CD4-positive, alpha-beta T cell treated with Interleukin-15 for 1 hour (primary cell): ENCODE measurements around the gene ECSCR.
"Not testable (repeated sequence)": the region's sequence is repeated elsewhere in the genome, so short reads cannot be mapped to it uniquely, and the experiment has no call there.

ENCODE experiments used
- DNase-seq: peaks from one replicate; pipeline ENCODE4 v3.0.0-alpha.2; 2020

Gene ECSCR

DNA sequence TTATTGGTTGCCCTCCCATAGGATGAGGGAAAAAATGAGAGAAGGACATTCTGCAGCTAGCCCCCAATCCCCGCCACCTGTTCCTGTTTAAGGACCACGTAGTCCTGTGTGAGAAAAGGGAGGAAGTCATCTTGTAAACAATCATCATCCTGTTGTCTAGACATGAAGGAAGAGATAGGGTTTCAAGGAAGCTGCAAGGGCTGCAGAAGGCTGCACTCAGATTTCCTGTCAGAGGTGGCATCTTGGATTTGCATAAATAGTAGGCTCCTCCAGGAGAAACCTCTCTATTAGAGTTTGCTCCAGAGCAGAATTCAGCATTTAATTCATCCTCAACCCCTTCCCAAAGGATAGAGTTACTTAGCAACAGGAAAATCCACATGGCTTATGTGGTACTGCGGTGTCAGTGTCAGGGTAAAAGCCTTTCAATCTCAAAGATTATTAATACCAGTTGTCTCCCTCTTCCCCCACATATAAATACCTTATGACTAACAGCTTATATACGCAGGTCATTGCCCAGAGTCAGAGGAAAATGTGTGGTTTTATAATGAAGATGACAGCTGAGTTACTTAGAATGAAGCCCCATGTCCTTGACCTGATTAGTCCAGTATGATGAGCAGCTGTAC is 18.6 kb downstream of the ECSCR start:
- no peak for DNase-seq

DNA sequence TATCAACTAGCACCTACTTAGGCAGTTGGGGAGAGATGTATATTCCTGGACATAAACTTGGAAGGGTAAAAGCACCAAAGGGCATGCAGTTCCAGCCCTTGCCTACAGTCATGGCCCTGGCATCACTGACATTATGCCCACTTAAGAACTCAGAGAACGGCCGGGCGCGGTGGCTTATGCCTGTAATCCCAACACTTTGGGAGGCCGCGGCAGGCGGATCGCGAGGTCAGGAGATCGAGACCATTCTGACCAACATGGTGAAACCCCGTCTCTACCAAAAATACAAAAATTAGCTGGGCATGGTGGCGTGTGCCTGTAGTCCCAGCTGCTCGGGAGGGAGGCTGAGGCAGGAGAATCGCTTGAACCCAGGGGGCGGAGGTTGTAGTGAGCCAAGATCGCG is 22.1 kb downstream of the ECSCR start:
- DNase-seq: not testable (repeated sequence)

DNA sequence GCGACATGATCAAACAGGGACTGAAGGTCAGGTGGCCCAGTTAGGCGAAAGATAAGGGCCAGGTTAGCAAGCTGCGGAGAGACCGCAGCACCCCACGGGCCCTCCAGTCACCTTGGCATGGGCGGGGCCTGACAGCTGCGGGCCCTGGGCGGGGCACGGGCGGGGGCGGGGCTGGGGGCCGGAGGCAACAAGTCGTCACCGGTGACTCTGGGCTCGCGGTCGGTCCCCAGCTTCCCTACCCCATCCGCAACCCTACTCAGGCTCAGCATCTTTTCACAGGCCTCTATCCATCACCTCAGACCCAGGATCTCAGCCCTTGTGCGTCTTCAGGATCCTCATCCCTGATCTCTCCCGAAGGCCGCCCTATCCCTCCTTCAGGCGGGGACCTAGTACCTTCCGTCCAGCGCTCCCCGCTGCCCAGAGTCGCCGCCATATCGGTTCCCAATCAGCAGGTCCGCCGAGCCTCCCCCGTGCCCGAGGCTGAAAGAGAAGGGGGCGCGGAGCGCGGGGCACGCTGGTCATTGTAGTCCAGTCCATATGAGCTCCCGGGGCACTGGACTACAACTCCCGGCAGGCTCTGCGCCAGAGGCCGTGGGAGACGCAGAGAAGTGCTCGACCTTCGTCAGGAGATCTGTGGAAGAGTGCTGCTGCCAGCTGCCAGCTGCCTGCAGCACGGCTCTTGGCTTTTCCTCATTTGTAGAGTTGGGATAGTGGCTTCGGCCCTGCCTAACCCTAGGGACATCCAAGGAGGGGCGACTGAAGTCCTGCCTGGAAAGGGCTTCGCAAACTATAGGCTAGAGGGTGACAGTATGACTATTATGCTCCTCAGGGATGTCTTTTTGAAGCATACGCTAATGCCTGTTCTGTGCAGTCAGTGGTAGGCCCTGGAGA is 23.3 kb downstream of the ECSCR start, which contains the start of gene DNAJC18:
DNAJC18 (minus strand) TSS at position 513 of the 891 bp plus-strand sequence; CDS start at position 433, 80 bp downstream.
- peak; percentile 91 for DNase-seq

DNA sequence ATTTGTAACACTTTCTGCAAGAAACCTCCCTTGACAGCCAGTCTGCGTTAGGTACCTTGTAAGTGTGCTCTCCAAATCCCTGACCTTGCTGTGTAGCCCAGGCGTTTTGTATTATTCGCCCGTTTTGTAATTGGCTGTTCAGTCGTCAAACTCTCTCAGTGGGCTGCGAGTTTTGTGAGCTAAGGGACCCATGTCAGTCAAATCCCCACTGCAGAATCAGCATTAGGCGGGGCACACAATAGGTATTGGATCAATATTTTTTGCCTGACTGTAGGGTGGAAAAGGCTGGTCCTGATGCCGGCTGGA is 23.9 kb downstream of the ECSCR start:
- DNase-seq: no peak

DNA sequence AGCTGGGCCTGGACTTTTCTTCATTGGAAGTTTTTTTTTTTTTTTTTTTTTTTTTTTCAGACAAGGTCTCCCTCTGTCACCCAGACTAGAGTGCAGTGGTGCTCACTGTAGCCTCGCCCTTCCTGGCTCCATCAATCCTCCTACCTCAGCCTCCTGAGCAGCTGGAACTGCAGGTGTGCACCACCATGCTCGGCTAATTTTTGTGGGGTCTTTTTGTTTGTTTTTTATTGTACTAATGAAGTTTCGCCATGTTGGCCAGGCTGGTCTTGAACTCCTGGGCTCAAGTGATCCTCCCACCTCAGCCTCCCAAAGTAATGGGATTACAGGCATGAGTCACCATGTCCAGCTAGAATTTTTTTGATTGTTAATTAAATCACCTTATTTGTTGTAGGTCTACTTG is 26.9 kb downstream of the ECSCR start:
- DNase-seq: no peak

DNA sequence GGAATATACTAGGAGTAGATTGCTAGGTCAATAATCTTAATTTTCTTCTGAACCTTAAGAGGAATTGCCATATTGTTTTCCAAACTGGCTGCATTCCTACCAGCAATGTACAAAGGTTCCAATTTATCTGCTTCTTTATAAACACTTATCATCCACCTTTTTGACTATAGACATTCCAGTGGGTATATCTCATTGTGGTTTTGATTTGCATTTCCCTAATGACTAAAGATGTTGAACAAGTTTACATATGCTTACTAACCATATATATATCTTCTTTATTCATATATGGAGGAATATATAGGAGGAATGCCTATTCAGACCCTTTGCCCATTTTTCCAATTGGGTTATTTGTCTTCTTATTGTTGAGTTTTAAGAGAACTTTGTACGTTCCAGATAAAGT is 30.8 kb downstream of the ECSCR start:
- DNase-seq: no peak

DNA sequence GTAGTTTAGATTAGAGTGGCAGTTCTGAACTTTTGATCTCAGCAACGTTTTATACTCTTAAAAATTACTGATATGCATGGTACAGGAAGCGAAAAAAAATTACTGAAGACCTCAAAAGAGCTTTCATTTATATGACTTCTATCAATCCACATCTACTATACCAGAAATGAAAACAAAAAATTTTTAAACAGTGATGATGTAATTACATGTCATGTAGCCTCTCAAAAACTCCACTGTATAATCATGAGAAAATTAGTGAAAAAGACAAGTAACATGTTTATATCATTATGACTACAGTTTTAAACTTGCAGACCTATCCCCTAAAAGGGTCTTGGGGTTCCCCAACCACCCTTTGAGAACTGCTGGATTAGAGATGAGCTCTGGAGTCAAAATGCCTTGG is 32.5 kb downstream of the ECSCR start:
- DNase-seq: no peak

DNA sequence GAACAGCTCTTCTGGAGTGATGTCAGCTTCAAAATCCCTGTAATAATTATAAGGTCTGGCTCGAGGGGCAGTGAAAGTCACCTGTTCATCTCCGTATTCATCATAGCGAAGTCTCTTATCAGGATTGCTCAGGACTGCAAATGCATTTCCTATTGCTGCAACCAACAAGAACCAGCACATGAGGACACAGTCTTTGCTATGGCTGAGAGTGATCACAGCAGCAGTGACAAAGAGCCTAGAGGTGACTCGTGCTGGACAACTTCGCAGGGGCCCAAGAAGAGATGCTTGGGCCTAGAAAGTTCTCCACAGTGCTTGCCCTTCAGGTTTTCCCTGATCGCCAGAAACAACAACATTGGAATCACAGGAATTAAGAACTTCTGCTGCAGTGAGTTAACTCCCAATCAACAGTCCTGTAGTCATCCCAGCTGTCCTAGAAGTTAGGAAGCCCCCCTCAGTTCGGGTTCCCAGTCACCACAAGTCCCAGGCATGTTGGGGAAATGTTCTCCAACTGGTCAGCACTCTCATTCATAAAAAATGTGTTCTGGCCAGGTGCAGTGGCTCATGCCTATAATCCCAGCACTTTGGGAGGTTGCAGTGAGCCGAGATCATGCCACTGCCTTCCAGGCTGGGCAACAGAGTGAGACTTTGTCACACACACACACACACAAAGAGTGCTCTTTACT is 36.2 kb downstream of the ECSCR start:
- DNase-seq: no peak

DNA sequence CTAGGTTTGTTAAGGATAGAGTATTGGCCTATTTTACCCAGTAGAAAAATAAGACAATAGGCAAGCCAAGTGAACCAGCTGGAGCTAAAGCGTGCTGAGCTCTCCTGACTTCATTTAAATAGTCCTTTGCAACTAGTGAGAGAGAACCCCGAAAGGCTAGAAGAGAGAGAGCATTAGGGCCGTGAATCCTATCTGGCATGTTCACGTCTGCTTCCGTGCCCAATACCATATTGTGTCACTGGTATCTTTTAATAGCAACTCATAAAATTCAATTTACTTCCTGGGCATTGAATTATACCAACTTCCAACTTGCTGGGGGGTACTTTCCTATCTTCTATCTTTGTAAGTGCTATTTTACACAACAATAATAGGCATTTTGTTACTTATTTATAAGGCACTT is 37.0 kb downstream of the ECSCR start:
- DNase-seq: no peak

DNA sequence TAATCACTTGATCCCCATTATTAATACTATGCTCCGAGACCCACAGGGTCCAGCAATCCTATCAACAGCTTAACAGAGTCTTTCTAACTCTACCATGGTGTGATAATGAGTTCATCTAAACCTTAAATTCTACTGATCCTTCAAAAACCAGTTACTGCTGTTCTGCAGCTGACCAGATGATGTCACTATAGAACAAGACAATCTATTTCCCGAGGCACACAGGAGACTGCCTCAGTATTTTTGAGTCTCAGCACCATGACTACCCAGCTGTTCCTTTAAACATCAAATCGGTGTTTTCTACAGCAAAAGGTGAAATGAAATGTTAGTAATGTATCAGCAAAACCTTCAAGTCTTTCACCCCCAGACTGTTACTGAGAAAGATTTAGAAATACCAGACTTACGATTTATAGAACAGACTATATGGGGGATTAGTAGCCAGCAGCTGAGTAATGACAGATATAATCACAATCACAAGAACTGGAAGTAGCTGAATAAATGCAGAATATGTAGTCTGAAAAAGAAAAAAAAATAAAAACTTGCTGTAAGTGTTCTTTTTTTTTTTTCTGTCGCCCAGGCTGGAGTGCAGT is 40.1 kb downstream of the ECSCR start:
- peak; percentile 55 for DNase-seq

DNA sequence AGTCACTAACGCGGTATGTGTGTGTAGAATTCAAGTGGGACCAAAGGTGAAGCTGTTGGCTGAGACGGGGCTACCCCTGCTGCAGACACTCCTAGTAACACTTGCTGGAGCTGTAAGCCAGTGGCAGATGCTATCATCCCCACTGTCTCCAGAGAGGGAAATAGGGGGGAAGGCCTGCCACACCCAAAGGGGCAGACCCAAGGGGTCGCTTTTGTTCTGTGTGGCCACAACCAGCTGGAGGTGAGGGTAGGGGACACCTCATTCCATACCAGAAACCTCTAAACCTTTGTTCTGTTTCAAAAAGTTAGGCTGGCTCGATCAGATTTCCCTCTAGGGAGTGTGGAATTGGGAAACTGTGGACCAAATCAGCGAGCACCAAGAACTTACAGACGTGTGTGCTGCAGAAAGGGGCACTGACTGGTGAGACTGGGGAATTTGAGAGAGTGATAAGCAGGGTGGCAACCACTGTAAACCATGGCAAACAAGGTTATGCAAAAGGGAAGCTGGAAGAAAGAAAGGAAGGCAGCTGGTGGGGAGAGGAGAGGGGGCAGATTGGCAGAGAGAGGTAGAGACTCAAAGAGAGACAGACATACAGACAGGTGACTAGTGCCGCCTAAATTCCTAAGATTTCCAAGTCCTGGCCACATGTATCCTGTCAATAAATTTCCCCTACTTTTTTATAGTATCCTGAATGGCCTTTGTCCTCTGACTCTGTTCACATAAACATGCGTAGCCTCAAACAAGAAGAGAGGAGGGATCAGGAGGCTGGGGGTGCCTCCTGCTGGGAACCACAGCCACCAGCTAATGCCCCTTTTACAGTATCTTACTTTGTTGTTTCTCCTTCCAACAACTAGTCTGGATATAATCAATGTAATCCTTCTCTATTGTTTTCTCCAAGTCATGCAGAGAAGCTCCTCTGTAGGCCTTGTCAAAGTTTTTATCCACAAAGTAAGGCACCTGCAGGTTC is 43.0 kb downstream of the ECSCR start:
- DNase-seq: no peak

DNA sequence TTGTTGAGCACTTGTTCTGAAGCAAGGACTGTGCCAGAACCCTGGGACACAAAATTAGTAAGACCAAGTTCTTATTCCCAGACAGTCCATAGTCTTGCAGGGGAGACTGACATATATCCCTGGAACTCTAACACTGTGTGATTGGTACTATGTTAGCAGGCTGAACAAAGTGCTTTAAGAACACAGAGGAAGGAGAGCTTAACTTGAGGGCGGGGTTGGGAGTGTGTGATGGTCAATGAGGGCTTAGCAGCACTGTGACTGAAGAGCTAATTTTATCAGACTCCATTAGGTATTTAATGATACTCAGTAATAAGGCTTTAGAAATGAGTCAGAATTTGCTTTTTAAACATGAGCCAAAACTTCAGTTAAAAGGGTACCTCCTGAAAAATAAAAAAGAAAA is 43.8 kb downstream of the ECSCR start:
- no peak for DNase-seq

DNA sequence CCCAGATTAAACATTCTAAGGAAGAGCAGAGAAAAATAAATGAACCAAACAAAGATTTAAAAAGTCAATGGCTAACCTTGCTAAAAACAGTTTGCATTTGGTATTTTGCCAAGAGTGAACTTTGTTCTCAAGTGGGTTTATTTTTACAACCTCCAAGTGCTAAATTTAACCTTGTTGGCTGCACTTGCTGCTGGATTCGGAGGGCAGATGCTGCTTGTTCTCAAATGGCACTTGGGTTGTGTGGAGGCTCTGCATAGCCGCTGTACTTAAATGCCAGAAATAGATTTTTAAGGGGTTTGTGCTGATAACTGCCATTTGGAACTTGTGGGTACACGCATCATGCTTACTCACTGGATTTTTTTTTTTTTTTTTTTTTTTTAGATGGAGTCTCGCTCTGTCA is 45.3 kb downstream of the ECSCR start:
- DNase-seq: no peak

DNA sequence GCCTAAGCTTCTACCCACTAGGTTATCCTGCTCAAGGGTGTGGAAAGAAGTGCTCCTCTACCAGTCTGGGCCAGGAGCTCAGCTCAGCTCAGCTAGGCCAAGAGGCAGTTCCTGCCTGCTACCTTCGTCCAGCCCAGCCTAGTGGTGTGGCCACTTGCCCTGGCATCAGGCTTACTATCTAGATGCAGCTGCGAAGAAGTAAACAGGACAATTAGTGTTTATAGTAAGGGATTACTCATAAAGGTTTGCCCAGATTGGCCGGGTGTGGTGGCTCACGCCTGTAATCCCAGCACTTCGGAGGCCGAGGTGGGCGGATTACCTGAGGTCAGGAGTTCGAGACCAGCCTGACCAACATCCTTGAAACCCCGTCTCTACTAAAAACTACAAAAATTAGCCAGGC is 45.9 kb downstream of the ECSCR start:
- no peak for DNase-seq

DNA sequence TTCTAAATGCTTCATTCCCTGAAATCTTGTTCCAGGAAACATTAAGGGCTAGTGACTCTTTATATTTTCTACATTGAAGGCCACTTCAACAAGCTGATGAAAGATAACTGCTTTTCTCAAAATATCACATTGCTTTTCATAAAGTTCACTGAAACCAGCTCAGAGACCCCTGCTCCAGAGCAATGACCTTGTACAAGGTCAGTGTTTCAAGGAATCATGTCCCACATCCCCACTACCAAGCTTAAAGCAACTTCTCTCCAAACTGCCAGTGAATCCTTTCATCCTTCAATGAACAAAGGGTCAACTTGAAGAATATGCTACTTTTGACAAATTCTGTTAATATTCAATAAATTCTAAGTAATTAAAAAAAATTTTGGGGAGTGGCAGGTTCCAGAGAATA is 46.7 kb downstream of the ECSCR start:
- no peak for DNase-seq

DNA sequence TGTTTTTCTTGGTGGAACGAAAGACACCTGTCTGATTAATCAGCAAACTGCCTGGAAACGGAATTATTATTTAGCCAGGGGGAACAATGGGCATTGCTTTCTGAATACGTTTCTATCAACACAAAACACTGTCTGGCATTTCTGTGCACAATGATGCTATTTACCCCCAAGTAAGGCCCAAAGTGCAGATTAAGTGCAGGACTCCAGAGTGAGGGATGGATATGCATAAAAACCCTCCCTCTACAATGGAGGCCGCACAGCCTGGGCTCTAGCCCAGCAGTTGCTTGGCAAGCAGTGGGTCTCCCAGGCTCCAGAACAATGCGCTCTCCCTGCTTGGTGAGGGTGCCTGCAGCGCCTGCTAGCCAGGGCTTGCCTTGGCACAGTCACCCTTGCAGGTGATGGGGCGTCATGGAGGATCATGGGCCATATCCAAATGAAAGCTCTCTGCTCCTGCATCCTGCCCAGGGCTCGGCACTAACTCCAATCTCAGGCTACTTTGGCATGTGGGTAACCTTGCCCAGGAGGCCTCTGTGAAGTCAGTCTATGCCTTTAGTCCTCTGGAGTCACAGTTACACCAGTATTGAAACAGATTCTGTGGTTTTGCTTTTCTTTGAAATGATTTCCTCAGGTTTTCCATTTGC is 47.2 kb downstream of the ECSCR start:
- DNase-seq: no peak

DNA sequence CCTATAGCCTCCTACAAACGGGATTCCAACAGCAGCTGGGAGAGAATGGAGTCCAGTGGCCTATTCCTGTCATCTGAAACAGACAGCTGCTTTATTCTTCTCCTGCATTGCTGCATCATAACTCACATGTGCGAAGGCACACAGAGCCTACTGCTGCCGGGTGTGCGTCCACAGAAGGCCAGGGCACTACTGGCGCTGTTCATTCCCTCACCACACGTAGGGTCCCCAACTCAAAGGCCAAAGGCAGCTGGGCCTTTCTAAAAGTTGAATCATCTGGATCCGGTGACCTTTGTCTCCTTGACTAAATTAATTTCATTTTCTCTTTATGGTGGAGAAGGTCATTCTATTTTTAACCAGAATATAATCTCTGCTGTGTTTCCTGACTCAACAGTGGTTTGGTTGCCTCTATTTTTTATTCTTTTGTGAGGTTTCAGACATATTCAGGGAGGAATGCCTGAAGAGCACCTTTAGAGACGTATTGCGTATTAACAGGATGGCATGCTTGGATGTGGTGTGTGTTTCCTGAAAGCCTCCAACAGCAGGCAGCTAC is 47.9 kb downstream of the ECSCR start:
- no peak for DNase-seq

DNA sequence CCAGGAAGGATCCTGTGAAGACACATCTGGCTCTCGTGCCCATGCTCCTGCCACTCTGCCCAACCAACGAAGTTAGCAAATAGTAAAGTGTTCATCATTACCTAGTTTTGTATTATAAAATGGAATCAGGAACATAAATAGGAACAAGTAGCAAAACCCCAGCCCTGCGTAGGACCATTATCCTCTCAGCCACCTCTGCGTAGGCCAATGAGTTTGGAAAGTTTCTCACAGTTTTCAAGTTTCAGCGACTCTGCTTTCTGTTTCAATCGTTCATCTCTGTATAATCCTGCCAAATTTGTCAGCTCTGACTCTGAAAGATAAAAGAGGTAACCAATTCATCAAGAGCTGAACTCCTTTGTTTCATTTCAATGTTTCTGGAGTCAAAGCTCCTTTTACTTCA is 48.6 kb downstream of the ECSCR start:
- DNase-seq: no peak

DNA sequence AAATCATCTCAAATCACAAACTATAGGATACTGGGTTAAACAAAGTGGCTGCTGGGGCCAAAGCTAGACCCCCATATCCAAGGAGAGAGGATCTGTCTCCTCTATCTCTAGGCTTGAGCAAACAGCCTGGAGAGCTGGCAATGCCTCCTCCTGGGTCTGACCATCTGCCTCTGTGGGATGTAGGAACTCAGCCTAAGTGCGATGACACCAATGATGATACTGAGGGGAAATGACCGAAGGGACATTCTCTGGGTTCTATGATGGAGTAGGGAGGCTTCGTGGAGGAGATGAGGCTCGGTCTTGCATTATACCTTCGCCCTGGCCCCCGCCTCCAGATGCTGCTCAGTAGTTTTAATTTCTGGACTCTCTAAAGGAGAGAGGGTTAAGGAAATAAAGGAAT is 49.4 kb downstream of the ECSCR start:
- DNase-seq: no peak

DNA sequence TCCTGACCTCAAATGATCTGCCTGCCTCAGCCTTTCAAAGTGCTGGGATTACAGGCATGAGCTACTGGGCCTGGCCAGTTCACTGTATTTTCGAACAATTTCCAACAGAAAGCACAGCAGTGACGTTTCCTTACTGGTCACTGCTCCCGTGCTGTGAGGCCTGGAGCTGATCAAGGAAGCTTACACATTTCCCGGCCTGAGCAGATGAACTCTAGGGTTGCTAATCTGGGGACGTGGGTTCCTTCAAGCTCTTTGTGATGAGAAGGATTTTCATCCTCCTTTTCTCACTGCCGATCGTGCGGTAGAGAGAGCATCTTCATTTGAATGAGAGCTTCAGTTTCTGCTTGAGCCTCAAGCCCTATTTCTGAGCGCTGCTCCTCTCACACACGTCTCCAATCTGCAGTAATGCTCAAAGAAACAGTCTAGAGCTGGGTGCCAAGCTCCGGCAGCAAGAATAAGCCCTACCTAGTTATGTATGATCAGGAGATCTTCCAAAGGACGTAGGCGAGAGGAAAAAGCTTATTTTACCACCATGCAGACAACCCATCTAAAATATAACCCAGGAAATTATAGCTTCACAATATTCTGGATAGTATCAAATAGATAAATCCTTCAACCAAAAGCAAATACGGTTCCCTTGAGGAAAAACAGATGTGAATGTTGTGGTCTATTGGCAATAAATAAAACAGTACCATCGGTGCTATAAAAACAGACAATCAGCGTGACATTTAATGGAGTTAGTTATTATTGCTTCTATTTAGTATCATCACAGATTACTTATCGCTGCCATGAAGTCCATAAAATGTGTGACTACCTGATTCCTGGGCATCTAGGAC is 51.3 kb downstream of the ECSCR start:
- DNase-seq: no peak
